Small intestine (tissue), 7 donors: ENCODE results near the gene B9D1. TPM values are rescaled to one million over a fixed set of nuclear protein-coding genes. Genes with fewer than 3 reads are reported as not detected.

Experiments
- DNase-seq, 2 donors: peaks; one replicate each; pipeline versions ENCODE4 v3.0.0 to v3.0.0-alpha.2; 2013
- FAIRE-seq: peaks from 2 replicates; lab custom pipeline; 2012; peaks lifted over from hg19 to GRCh38; lab: Jason Lieb, UNC
- H3K27ac ChIP-seq, 3 donors: one replicate each; pipeline ENCODE4 v1.5.1; 2013; ENCODE audit warnings: low read length in 2 of 3, mild to moderate bottlenecking in 2 of 3, control low read depth in 1 of 3, inconsistent platforms in 1 of 3, low read depth in 1 of 3, moderate library complexity in 1 of 3
- H3K27me3 ChIP-seq, 3 donors: one replicate each; pipeline ENCODE4 v1.6.1; 2013; ENCODE audit warnings: low read length in 3 of 3, inconsistent platforms in 1 of 3; ENCODE audit not compliant: control insufficient read depth in 3 of 3, insufficient read depth in 3 of 3
- H3K36me3 ChIP-seq, 3 donors: one replicate each; pipeline ENCODE4 v1.6.1; 2013; ENCODE audit warnings: low read length in 3 of 3, inconsistent platforms in 1 of 3, low read depth in 1 of 3, mild to moderate bottlenecking in 1 of 3, moderate library complexity in 1 of 3; ENCODE audit not compliant: control insufficient read depth in 3 of 3, insufficient read depth in 2 of 3
- H3K4me1 ChIP-seq, 3 donors: one replicate each; pipeline ENCODE4 v1.6.1; 2013; ENCODE audit warnings: low read length in 2 of 3, inconsistent platforms in 1 of 3, low read depth in 1 of 3, mild to moderate bottlenecking in 1 of 3, moderate library complexity in 1 of 3; ENCODE audit not compliant: control insufficient read depth in 3 of 3, insufficient read depth in 2 of 3
- H3K4me3 ChIP-seq, 3 donors: one replicate each; pipeline ENCODE4 v1.5.1; 2013; ENCODE audit warnings: low read length in 3 of 3, control low read depth in 1 of 3, inconsistent platforms in 1 of 3, low read depth in 1 of 3, mild to moderate bottlenecking in 1 of 3, moderate library complexity in 1 of 3
- H3K9me3 ChIP-seq, 2 donors: one replicate each; pipeline ENCODE4 v1.6.1; 2013; ENCODE audit warnings: low read depth in 1 of 2, low read length in 1 of 2; ENCODE audit not compliant: control insufficient read depth in 2 of 2, insufficient read depth in 1 of 2
- WGBS, 3 donors: extraction: QIAGEN DNeasy Blood & Tissue Kit; methylation state at CpG; one replicate each; pipeline ENCODE4 v1.1.7; 2013; 5-methylcytosine and 5-hydroxymethylcytosine counted together
- polyA plus RNA-seq, 4 donors: library from polyadenylated mRNA; stranded (reverse) in 3 of 4; unstranded in 1 of 4; fragments of 200-250 nt in 3 of 4; fragments of 120-200 nt in 1 of 4; gene quantifications; one replicate each; pipeline versions ENCODE4 v1.2.1 to v1.2.3, GENCODE V29; 2013
- donor health status: healthy with polysubstance abuse.
- donor health status: control.
- donor health status: control.
- donor health status: Bipolar disorder and iron deficiency.
- donor health status: healthy.

Gene B9D1
- polyA plus RNA-seq, 4 donors = 2.2 to 18.1 (median 12.9) TPM

- Histone ChIP-seq H3K27ac (peak overlapping the region in 2 of 3 donors; percentile 60 to 80), H3K4me1 (peaks cover 6 to 15% (median 12%) of the 10 kb centered on the region in 3 donors), H3K27me3 (no peaks in the 10 kb centered on the region), H3K4me3 (no peak overlapping the region), H3K9me3 (no peaks in the 10 kb centered on the region), H3K36me3 (no peaks in the 10 kb centered on the region)
- DNase-seq (peak; percentile 50 to 68), FAIRE-seq (no peak)
- 43 to 53% (median 50%) methylated on average over 2 of the region's 2 CpGs for WGBS, 3 donors
Measured at GRCh38 chr17:19398301-19399181, 36.0 kb upstream of the B9D1 start.

- WGBS, 3 donors = 20 to 49% (median 34%) methylated on average over 6 of the region's 6 CpGs
Measured at GRCh38 chr17:19397556-19398041, 35.1 kb upstream of the B9D1 start.

GRCh38 chr17:19392303-19392702, 29.8 kb upstream of the B9D1 start:
- no peaks in the 10 kb centered on the region for H3K27me3 ChIP-seq
- no peak for FAIRE-seq
- no peak overlapping the region for H3K4me3 ChIP-seq
- no peak overlapping the region for H3K27ac ChIP-seq
- H3K9me3 ChIP-seq = no peaks in the 10 kb centered on the region
- 84 to 87% (median 87%) methylated on average over 7 of the region's 7 CpGs for WGBS, 3 donors
- peaks cover 7 to 22% (median 12%) of the 10 kb centered on the region in 3 donors for H3K4me1 ChIP-seq
- peaks cover 0 to 4% (median 0%) of the 10 kb centered on the region in 3 donors for H3K36me3 ChIP-seq
- DNase-seq = no peak

More at GRCh38 chr17:19397556-19398041, 35.1 kb upstream of the B9D1 start:
- peaks cover 6 to 15% (median 12%) of the 10 kb centered on the region in 3 donors for H3K4me1 ChIP-seq
- FAIRE-seq (no peak), DNase-seq (no peak)
- H3K27me3 ChIP-seq = no peaks in the 10 kb centered on the region
- no peaks in the 10 kb centered on the region for H3K9me3 ChIP-seq
- H3K36me3 ChIP-seq = no peaks in the 10 kb centered on the region
- H3K27ac ChIP-seq = peak overlapping the region in 2 of 3 donors; percentile 60 to 80
- no peak overlapping the region for H3K4me3 ChIP-seq

- FAIRE-seq = no peak
- DNase-seq = no peak
- WGBS, 3 donors = 85 to 93% (median 93%) methylated on average over 7 of the region's 7 CpGs
Measured at GRCh38 chr17:19391432-19391831, 28.9 kb upstream of the B9D1 start.

GRCh38 chr17:19390951-19391350, 28.4 kb upstream of the B9D1 start:
- no peak overlapping the region for H3K4me3 ChIP-seq
- H3K36me3 ChIP-seq = peaks cover 0 to 11% (median 0%) of the 10 kb centered on the region in 3 donors
- H3K27me3 ChIP-seq = no peaks in the 10 kb centered on the region
- H3K9me3 ChIP-seq = no peaks in the 10 kb centered on the region
- FAIRE-seq (no peak), DNase-seq (no peak)
- no peak overlapping the region for H3K27ac ChIP-seq
- 90 to 97% (median 94%) methylated on average over 2 of the region's 2 CpGs for WGBS, 3 donors
- peaks cover 8 to 30% (median 12%) of the 10 kb centered on the region in 3 donors for H3K4me1 ChIP-seq

More at GRCh38 chr17:19391432-19391831, 28.9 kb upstream of the B9D1 start:
- H3K4me3 ChIP-seq = no peak overlapping the region
- H3K27me3 ChIP-seq = no peaks in the 10 kb centered on the region
- H3K27ac ChIP-seq = no peak overlapping the region
- peaks cover 8 to 30% (median 12%) of the 10 kb centered on the region in 3 donors for H3K4me1 ChIP-seq
- no peaks in the 10 kb centered on the region for H3K9me3 ChIP-seq
- H3K36me3 ChIP-seq = peaks cover 0 to 6% (median 0%) of the 10 kb centered on the region in 3 donors

- Histone ChIP-seq H3K9me3 (no peaks in the 10 kb centered on the region), H3K36me3 (peaks cover 0 to 30% (median 0%) of the 10 kb centered on the region in 3 donors), H3K27ac (peak overlapping the region in 2 of 3 donors; percentile 87 to 88), H3K27me3 (no peaks in the 10 kb centered on the region), H3K4me3 (no peak overlapping the region), H3K4me1 (peaks cover 8 to 46% (median 12%) of the 10 kb centered on the region in 3 donors)
- FAIRE-seq = no peak
- 67 to 89% (median 81%) methylated on average over 5 of the region's 5 CpGs for WGBS, 3 donors
- DNase-seq = peak in 1 of 2 donors; percentile 17
Measured at GRCh38 chr17:19388791-19389785, 26.6 kb upstream of the B9D1 start.

GRCh38 chr17:19387921-19388521, 25.5 kb upstream of the B9D1 start:
- peak overlapping the region; percentile 63 to 88 (median 87) for H3K27ac ChIP-seq
- WGBS, 3 donors = 52 to 67% (median 53%) methylated on average over 2 of the region's 2 CpGs
- peak; percentile 85 to 87 for DNase-seq
- no peak for FAIRE-seq
- H3K4me1 ChIP-seq = peaks cover 8 to 46% (median 12%) of the 10 kb centered on the region in 3 donors
- H3K4me3 ChIP-seq = no peak overlapping the region
- no peaks in the 10 kb centered on the region for H3K27me3 ChIP-seq
- H3K9me3 ChIP-seq = no peaks in the 10 kb centered on the region
- H3K36me3 ChIP-seq = peaks cover 0 to 41% (median 4%) of the 10 kb centered on the region in 3 donors
